Lower lobe of right lung (tissue), 2 donors: ENCODE data around the gene LCN2. TPM values are rescaled to one million over a fixed set of nuclear protein-coding genes. Genes with fewer than 3 reads are reported as not detected.

Experiments used
- ATAC-seq, 2 donors: fragments of 200-7000 bp; cut with Tn5 transposase; one replicate each; pipeline ENCODE4 v1.9.1; 2020 to 2022; ENCODE audit warnings: mild to moderate bottlenecking in 2 of 2, moderate library complexity in 2 of 2
- DNase-seq: peaks from one replicate; pipeline ENCODE4 v3.0.0-alpha.2; 2020
- H3K27ac ChIP-seq: fragments of 200-600 bp; one replicate; pipeline ENCODE4 v1.8.0; 2022
- H3K27me3 ChIP-seq: fragments of 200-600 bp; one replicate; pipeline ENCODE4 v1.8.0; 2022; ENCODE audit warnings: low read depth
- H3K36me3 ChIP-seq: fragments of 200-600 bp; one replicate; pipeline ENCODE4 v1.8.0; 2022; ENCODE audit warnings: mild to moderate bottlenecking
- H3K4me1 ChIP-seq: fragments of 200-600 bp; one replicate; pipeline ENCODE4 v1.8.0; 2022
- H3K4me3 ChIP-seq: fragments of 200-600 bp; one replicate; pipeline ENCODE4 v1.8.0; 2022; ENCODE audit warnings: mild to moderate bottlenecking
- H3K9me3 ChIP-seq: fragments of 200-600 bp; one replicate; pipeline ENCODE4 v1.8.0; 2022
- intact Hi-C: fragments of 100-400 bp; cut with DNase I; formaldehyde crosslinking; loops from one replicate; pipeline ENCODE4 v1.11.0; 2022
- total RNA-seq: library from RNA; stranded (reverse); fragmentation: NEBNext Ultra II Directional; extraction: Animal tissue kit (Norgen Biotek cat#: 25700); gene quantifications from one replicate; pipeline ENCODE4 v1.2.1, GENCODE V29; 2021
- TF ChIP-seq, protein P1 (sequence below): fragments of 200-600 bp; IDR thresholded peaks from one replicate; pipeline ENCODE4 v1.8.0; 2022; ENCODE audit warnings: antibody characterized with exemption, mild to moderate bottlenecking
- donor health status: DM: no; HTN: yes; CAD: no; lungs with severe emphysema.

Gene LCN2
- total RNA-seq, 1 donor from 2014 or later, result 83.4 TPM

DNA sequence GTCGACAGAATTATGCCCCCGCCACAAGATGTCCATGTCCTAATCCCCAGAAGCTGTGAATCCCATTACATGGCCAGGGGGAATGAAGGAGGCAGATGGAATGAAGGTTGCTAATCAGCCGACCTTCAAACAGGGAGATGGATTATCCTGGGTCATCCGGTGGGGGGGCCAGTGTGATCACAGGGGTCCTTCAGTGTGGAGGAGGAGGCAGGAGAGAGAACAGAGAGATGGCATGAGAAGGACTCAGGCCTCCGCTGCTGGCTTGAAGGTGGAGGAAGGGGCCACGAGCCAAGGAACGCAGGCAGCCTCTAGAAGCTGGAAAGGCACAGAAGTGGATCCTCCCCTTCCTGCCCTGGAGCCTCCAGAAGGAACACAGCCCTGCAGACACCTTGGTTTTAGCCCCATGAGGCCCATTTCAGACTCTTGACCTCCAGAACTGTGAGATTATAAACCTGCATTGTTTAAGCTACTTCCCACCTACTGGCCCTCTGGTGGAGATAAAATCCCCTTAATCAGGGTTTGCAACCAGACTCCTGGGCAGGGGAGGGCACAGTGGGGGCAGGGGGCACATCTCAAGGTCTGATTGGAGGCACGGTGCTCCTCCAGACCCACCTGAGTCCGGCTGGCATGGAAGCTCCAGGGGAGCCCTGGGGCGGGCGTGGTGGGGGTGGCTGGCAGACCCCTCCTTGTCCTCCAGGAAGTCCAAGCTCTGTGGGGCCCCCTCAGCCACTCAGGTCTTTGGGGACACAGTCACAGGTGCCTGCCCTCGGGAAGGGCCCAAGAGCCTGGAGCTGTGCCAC, 35.5 kb upstream of the LCN2 start:
- peaks cover 10% of the 10 kb centered on the region for H3K4me1 ChIP-seq
- no peak overlapping the region for H3K27ac ChIP-seq
- ATAC-seq, result no peak
- H3K9me3 ChIP-seq, result no peaks in the 10 kb centered on the region
- intact Hi-C loops, result no loop called here
- TF ChIP-seq, protein P1, sequence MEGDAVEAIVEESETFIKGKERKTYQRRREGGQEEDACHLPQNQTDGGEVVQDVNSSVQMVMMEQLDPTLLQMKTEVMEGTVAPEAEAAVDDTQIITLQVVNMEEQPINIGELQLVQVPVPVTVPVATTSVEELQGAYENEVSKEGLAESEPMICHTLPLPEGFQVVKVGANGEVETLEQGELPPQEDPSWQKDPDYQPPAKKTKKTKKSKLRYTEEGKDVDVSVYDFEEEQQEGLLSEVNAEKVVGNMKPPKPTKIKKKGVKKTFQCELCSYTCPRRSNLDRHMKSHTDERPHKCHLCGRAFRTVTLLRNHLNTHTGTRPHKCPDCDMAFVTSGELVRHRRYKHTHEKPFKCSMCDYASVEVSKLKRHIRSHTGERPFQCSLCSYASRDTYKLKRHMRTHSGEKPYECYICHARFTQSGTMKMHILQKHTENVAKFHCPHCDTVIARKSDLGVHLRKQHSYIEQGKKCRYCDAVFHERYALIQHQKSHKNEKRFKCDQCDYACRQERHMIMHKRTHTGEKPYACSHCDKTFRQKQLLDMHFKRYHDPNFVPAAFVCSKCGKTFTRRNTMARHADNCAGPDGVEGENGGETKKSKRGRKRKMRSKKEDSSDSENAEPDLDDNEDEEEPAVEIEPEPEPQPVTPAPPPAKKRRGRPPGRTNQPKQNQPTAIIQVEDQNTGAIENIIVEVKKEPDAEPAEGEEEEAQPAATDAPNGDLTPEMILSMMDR, result no peak
- H3K27me3 ChIP-seq, result no peaks in the 10 kb centered on the region
- peaks cover 12% of the 10 kb centered on the region for H3K36me3 ChIP-seq
- no peak overlapping the region for H3K4me3 ChIP-seq
- peak; percentile 39 for DNase-seq

DNA sequence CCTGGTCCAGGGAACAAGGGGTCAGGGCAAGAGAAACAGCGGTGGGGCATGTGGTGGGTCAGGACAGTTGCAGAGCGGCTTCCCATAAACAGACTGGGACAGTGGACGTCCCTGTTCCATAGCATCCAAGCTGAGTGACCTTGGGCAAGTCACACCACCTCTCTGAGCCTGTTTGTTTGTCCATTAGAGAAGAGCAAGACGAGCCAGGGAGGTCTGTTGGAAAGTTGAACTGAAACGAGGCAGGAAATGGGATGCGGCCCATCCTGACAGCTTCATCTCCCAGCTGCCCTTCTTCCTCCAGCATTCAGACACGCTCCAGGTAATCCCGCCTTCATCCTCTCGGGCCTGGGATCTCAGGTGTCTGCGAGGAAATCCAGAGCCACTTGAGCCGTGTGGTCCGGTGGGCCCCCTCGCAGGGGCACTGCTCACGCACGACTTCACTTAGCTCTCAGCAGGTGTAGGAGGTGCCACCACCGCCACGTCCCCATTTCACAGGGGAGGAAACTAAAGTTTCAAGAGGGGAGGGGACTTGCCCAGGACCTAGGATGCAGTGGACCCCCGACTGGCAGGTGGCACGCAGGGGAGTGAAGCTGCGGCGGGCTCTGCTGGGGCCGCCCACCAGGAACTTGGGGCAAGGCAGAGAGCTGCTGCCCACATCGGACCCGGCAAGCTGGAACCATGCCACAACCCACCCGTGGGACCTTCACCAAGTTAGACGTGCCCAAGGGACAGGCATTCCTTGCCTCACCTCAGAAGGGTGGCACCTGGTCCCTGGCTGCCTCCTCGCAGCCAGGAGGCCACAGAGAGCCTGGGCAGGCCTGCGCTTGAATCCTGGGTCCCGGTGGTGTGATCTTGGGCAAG, 34.7 kb upstream of the LCN2 start:
- Histone ChIP-seq H3K36me3 (peaks cover 5% of the 10 kb centered on the region), H3K27me3 (no peaks in the 10 kb centered on the region), H3K9me3 (no peaks in the 10 kb centered on the region), H3K27ac (no peak overlapping the region), H3K4me3 (no peak overlapping the region), H3K4me1 (peaks cover 10% of the 10 kb centered on the region)
- intact Hi-C loops, result no loop called here
- TF ChIP-seq, protein P1, result no peak
- ATAC-seq (no peak), DNase-seq (peak; percentile 42)

DNA sequence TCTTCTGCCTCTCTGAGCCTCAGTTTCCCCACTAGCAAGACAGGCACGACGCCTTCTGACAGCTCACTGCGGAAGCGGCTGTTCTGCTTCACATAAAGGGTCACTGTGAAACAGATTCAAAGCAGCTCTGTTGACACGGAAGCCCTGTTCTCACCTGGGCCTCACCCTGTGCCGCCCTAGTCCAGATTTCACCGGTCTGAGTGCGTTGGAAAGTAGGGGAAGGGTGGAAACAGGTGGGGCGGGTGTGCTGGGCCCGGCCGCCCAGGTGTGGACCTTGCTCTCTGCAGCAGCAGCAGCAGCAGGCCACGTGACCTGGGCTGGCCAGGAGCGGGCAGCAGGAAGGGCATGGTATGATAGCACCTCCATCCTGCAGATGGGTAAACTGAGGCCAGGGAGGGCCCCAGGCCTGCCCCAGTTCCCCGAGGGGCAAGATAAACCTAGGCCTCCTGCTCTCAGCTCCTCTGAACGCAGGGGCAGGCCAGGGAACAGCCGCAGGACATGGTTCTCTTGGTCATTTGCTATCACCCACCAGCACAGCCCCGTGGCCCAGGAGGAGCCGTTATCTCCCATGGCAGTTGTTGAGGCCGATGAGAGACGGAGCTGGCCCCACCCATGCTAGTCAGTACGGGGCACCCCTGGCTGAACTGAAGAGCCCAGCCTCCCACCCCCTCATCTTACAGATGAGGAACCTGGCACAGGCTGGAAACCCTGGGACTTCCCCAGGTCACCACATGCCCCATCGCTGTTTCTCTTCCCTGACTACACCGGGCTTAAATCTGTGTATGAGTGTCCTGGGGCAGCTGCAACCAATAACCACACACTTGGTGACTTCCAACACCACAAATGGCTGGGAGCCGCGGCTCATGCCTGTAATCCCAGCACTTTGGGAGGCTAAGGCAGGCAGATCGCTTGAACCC, 33.8 kb upstream of the LCN2 start:
- H3K4me1 ChIP-seq, result peaks cover 10% of the 10 kb centered on the region
- TF ChIP-seq, protein P1, result no peak
- DNase-seq (peak; percentile 52), ATAC-seq (peak; percentile 25)
- H3K4me3 ChIP-seq, result no peak overlapping the region
- intact Hi-C loops, result no loop called here
- no peaks in the 10 kb centered on the region for H3K27me3 ChIP-seq
- H3K27ac ChIP-seq, result no peak overlapping the region
- H3K9me3 ChIP-seq, result no peaks in the 10 kb centered on the region
- H3K36me3 ChIP-seq, result peaks cover 4% of the 10 kb centered on the region

DNA sequence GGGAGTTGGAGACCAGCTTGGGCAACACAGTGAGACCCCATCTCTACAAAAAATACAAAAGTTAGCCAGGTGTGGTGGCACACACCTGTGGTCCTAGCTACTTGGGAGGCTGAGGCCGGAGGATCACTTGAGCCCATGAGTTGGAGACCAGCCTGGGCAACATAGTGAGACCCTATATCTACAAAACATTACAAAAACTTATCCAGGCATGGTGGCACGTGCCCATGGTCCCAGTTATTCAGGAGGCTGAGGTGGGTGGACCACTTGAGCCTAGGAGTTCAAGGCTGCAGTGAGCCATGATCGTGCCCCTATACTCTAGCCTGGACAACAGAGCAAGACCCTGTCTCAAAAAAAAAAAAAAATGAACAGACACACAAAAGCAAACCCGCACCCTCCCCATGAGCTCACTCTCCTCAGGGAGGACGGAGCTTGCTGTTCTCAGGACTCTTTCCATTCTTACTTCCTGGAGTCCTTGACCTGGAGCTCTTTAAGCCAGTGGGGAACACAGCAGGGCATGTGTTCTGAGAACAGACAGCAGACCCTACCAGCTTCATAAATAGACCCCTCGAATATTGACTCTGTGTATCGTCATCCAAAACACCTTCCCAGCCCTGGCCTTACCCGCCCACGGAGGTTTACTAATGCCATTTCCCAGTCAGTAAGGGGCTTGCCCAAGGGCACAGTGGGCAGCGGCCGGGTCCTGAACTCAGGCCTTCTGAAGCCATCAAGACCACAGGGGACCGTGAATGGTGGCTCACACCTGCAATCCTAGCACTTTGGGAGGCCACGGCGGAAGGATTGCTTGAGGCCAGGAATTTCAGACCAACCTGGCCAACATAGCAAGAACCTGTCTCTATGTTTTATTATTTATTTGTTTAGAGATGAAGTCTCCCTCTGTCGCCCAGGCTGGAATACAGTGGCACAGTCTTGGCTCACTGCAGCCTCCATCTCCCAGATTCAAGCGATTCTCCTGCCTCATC, 32.9 kb upstream of the LCN2 start:
- peaks cover 13% of the 10 kb centered on the region for H3K36me3 ChIP-seq
- peak; percentile 40 for DNase-seq
- H3K9me3 ChIP-seq, result no peaks in the 10 kb centered on the region
- TF ChIP-seq, protein P1, result no peak
- intact Hi-C loops, result no loop called here
- H3K27me3 ChIP-seq, result no peaks in the 10 kb centered on the region
- peaks cover 10% of the 10 kb centered on the region for H3K4me1 ChIP-seq
- H3K4me3 ChIP-seq, result no peak overlapping the region
- H3K27ac ChIP-seq, result no peak overlapping the region
- no peak for ATAC-seq
